ENCODE results near the gene TJP1. TPM values are rescaled to one million over a fixed set of nuclear protein-coding genes. Genes with fewer than 3 reads are reported as not detected.

Gene TJP1
- total RNA-seq, 2 donors from 2014 or later, result 47.2 to 70.1 TPM

GRCh38 chr15:29651476-29652233 lies 170.6 kb downstream of the TJP1 start:
- no peak for DNase-seq
- no peaks in the 10 kb centered on the region for H3K27me3 ChIP-seq
- H3K9me3 ChIP-seq, result no peaks in the 10 kb centered on the region
- H3K36me3 ChIP-seq, result no peaks in the 10 kb centered on the region
- no peaks in the 10 kb centered on the region for H3K4me1 ChIP-seq
- no peak overlapping the region for H3K27ac ChIP-seq
- TF ChIP-seq CTCF (IDR thresholded peaks at IDR 0.05), result no peak
- H3K4me3 ChIP-seq, result no peak overlapping the region
- intact Hi-C loops (cut with DNase I), result no loop called here
- H3K9ac ChIP-seq (ENCODE audit: low read depth in 2 of 2, low read length in 2 of 2), result no peak overlapping the region

Measured in colonic mucosa (tissue), 4 donors.